Mammary epithelial cell (primary cell): ENCODE data around the gene EXOC3.

ENCODE experiments used
- EZH2 ChIP-seq: IDR thresholded peaks from 2 replicates; pipeline ENCODE4 v1.6.1; 2012; ENCODE audit warnings: low read length, inconsistent platforms, borderline replicate concordance
- TF ChIP-seq, protein P1 (sequence below), 2 donors: IDR thresholded peaks in 1 of 2; conservative IDR thresholded peaks in 1 of 2; 2 replicates each; pipeline ENCODE4 v1.5.1; 2011 to 2012; ENCODE audit warnings: inconsistent platforms in 2 of 2, low read length in 2 of 2, mild to moderate bottlenecking in 2 of 2, control low read depth in 1 of 2, low read depth in 1 of 2; ENCODE audit not compliant: insufficient read depth in 1 of 2; ENCODE audit errors: extremely low read depth in 1 of 2

DNA sequence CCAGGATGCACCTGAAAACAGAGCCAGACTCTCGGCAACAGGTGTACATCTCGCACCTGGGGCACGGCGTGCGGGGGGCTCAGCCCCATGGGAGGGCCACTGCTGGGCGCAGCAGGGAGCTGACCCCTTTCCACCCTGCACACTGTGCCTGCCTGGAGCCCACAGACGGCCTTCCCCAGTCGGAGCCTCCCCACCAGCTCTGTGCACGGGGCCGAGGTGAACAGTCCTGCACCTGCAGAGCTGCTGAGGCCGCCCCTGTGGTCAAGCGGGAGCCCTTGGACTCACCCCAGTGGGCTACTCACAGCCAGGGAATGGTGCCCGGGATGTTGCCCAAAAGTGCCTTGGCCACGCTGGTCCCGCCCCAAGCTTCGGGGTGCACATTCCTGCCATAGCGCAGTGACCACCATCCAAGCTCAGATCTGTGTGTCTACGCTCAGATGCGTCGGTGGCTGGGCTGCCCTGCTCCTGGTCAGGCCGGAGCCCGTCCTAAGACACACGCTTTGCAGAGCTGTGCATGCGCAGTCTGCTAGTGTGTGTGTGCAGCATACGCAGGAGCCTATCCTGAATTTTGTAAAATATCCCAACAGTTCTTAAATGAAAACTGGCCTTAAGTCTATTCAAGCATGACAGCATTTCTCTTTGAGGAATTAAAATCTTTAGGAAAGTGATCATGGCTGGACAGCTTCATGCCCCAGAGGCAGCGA, 8.4 kb upstream of the EXOC3 start:
- TF ChIP-seq, protein P1, sequence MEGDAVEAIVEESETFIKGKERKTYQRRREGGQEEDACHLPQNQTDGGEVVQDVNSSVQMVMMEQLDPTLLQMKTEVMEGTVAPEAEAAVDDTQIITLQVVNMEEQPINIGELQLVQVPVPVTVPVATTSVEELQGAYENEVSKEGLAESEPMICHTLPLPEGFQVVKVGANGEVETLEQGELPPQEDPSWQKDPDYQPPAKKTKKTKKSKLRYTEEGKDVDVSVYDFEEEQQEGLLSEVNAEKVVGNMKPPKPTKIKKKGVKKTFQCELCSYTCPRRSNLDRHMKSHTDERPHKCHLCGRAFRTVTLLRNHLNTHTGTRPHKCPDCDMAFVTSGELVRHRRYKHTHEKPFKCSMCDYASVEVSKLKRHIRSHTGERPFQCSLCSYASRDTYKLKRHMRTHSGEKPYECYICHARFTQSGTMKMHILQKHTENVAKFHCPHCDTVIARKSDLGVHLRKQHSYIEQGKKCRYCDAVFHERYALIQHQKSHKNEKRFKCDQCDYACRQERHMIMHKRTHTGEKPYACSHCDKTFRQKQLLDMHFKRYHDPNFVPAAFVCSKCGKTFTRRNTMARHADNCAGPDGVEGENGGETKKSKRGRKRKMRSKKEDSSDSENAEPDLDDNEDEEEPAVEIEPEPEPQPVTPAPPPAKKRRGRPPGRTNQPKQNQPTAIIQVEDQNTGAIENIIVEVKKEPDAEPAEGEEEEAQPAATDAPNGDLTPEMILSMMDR (conservative IDR thresholded peaks at IDR 0.05 in 1 of 2, IDR thresholded peaks at IDR 0.05 in 1 of 2; ENCODE audit: extremely low read depth in 1 of 2, insufficient read depth in 1 of 2, low read depth in 1 of 2, low read length in 2 of 2): no peak
- no peak for TF ChIP-seq EZH2
